ENCODE results near the gene P4HA1. TPM values are rescaled to one million over a fixed set of nuclear protein-coding genes. Genes with fewer than 3 reads are reported as not detected.

Gene P4HA1
- total RNA-seq, 1 experiment from 2014 or later: 181 TPM

DNA sequence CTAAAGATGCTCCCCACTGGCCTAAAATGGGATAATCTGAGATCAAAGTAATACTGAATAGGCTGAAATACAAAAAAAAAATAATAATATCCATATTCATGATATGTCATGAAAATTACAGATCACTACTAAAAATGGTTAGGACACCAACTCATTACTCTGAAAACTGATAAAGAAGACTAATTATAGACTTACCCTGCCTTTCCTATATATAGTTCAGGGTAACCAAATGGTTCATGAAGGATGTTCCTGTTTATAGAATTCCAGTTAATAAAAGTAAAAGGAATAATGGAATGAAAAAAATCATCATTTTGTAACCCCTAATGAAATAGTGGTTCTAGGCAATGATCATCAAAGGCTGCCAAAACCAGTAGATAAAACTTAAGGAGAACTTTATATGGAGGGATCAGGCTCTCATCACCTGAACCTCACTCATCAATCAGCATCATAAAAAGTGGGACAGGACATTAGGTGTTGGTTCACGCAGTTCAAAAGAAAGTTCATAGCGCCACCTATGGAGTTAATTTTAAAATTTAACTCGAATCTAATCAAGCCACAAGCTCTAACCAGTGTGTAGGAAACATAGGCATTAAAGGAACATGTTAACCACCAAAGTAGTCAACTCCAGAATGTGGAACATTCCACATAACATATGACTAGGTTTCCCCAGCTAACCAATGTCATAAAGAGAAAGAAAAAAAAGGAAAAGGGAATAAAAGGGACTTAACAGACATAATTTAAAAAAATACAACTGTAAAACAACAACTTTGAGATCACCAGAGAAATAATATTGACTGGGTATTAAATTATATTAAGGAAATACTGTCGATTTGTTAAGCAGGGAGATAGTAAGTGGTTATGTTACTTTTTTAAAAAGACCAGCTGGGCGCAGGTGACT lies 35.7 kb downstream of the P4HA1 start:
- Histone ChIP-seq H3K9ac (ENCODE audit: low read length) (no peak overlapping the region), H3K27me3 (ENCODE audit: low read length) (no peaks in the 10 kb centered on the region), H3K36me3 (ENCODE audit: low read depth, low read length) (peaks cover 36% of the 10 kb centered on the region), H3K4me3 (ENCODE audit: low read length) (no peak overlapping the region), H3K27ac (ENCODE audit: low read length) (no peak overlapping the region), H2AFZ (ENCODE audit: low read length) (no peak overlapping the region), H3K9me2 (replicated peaks; ENCODE audit: low read length) (no peaks in the 10 kb centered on the region), H3K79me2 (ENCODE audit: low read length) (no peaks in the 10 kb centered on the region), H4K20me1 (ENCODE audit: low read length) (no peaks in the 10 kb centered on the region), H3F3A (ENCODE audit: low read length, unreplicated experiment) (no peaks in the 10 kb centered on the region), H3K9me3 (ENCODE audit: low read length) (no peaks in the 10 kb centered on the region), H3K4me2 (ENCODE audit: low read length) (no peak overlapping the region), H3K4me1 (ENCODE audit: insufficient read depth, low read length) (no peaks in the 10 kb centered on the region)
- BruUV-seq (replicated peaks): no TSS peak
- POLR2A ChIA-PET (ENCODE audit: unreplicated experiment): interaction anchor here (0.5 to 1.0 kb wide), 4 partner anchors 16 to 541 kb away, joined by 3 to 4 read pairs (median 4); partner anchors contain the start of gene P4HA1
- intact Hi-C loops (cut with micrococcal nuclease): loop anchor here (1.0 to 5.0 kb wide), 6 partner anchors 41 to 369 kb away; partner anchors contain the start of gene MCU
- peak; percentile 98 for DNase-seq
- peak; percentile 95 for ATAC-seq
- CTCF ChIA-PET: interaction anchor here (0.6 to 1.6 kb wide), 24 partner anchors 10 to 716 kb away, joined by 3 to 11 read pairs (median 4); no protein-coding TSS in a partner anchor
- TF ChIP-seq, protein P1, sequence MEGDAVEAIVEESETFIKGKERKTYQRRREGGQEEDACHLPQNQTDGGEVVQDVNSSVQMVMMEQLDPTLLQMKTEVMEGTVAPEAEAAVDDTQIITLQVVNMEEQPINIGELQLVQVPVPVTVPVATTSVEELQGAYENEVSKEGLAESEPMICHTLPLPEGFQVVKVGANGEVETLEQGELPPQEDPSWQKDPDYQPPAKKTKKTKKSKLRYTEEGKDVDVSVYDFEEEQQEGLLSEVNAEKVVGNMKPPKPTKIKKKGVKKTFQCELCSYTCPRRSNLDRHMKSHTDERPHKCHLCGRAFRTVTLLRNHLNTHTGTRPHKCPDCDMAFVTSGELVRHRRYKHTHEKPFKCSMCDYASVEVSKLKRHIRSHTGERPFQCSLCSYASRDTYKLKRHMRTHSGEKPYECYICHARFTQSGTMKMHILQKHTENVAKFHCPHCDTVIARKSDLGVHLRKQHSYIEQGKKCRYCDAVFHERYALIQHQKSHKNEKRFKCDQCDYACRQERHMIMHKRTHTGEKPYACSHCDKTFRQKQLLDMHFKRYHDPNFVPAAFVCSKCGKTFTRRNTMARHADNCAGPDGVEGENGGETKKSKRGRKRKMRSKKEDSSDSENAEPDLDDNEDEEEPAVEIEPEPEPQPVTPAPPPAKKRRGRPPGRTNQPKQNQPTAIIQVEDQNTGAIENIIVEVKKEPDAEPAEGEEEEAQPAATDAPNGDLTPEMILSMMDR (conservative IDR thresholded peaks at IDR 0.05; ENCODE audit: low read depth, low read length): peak; percentile 100
- no peak for TF ChIP-seq EZH2phosphoT487 (IDR thresholded peaks at IDR 0.05; ENCODE audit: borderline replicate concordance, low read length)

DNA sequence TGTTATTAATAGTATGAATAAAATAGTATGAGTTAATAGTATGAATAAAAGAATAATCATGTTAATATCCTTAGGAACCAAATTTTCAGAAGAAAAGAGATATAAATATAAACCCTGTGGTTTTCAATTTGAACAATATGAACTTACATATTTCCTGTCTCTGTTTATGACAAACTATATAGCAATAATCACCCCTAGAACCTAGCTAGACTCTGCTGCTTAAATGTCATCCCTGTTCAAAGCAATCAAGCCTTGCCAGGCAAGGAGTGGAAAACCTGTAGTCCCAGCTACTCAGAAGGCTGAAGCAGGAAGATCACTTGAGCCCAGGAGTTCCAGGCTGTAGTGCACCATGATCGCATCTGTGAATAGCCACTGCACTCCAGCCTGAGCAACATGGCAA lies 36.5 kb downstream of the P4HA1 start:
- H3F3A ChIP-seq (ENCODE audit: low read length, unreplicated experiment): peaks cover 4% of the 10 kb centered on the region
- no peak overlapping the region for H3K4me3 ChIP-seq (ENCODE audit: low read length)
- POLR2A ChIA-PET (ENCODE audit: unreplicated experiment): interaction anchor here (0.5 kb wide), 1 partner anchor 34 kb away, joined by 4 read pairs; no protein-coding TSS in a partner anchor
- no peak for ATAC-seq
- H3K36me3 ChIP-seq (ENCODE audit: low read depth, low read length): peaks cover 37% of the 10 kb centered on the region
- no peak for DNase-seq
- no peak overlapping the region for H3K4me2 ChIP-seq (ENCODE audit: low read length)
- BruUV-seq (replicated peaks): no TSS peak
- H3K79me2 ChIP-seq (ENCODE audit: low read length): no peaks in the 10 kb centered on the region
- no peak overlapping the region for H2AFZ ChIP-seq (ENCODE audit: low read length)
- no peaks in the 10 kb centered on the region for H3K9me2 ChIP-seq (replicated peaks; ENCODE audit: low read length)
- CTCF ChIA-PET: no interaction called here
- no peaks in the 10 kb centered on the region for H3K4me1 ChIP-seq (ENCODE audit: insufficient read depth, low read length)
- intact Hi-C loops (cut with micrococcal nuclease): loop anchor here (2.0 to 5.0 kb wide), 3 partner anchors 51 to 368 kb away; partner anchors contain the start of gene MCU
- H3K9me3 ChIP-seq (ENCODE audit: low read length): no peaks in the 10 kb centered on the region
- no peak for TF ChIP-seq EZH2phosphoT487 (IDR thresholded peaks at IDR 0.05; ENCODE audit: borderline replicate concordance, low read length)
- TF ChIP-seq EZH2 (IDR thresholded peaks at IDR 0.05; ENCODE audit: low read length, unreplicated experiment): no peak
- TF ChIP-seq, protein P1 (conservative IDR thresholded peaks at IDR 0.05; ENCODE audit: low read depth, low read length): no peak
- no peaks in the 10 kb centered on the region for H4K20me1 ChIP-seq (ENCODE audit: low read length)
- no peaks in the 10 kb centered on the region for H3K27me3 ChIP-seq (ENCODE audit: low read length)
- H3K9ac ChIP-seq (ENCODE audit: low read length): no peak overlapping the region
- no peak overlapping the region for H3K27ac ChIP-seq (ENCODE audit: low read length)

All from PC-3 (cell line).